Stimulated activated CD8-positive, alpha-beta memory T cell treated with anti-CD3 and anti-CD28 coated beads, Interleukin-15, amount 100 ng/mL, for 4 hours (primary cell): ENCODE results near the gene THSD7B.
"Not testable (repeated sequence)": the region's sequence is repeated elsewhere in the genome, so short reads cannot be mapped to it uniquely, and the experiment has no call there.

ENCODE experiments used
- DNase-seq, 2 donors: peaks; one replicate each; pipeline ENCODE4 v3.0.0-alpha.2; 2020; ENCODE audit warnings: low read depth in 2 of 2

Gene THSD7B

GRCh38 chr2:136765256-136766072 lies at the start of gene THSD7B:
Gene THSD7B, plus strand, starts transcription at chr2:136765545. Its CDS starts 116,634 bp downstream, at chr2:136882179.
- DNase-seq: no peak

GRCh38 chr2:136718273-136718672 lies 47.1 kb upstream of the THSD7B start:
- no peak for DNase-seq

- no peak for DNase-seq
Observed at GRCh38 chr2:136727973-136728699, 37.2 kb upstream of the THSD7B start.

GRCh38 chr2:136736236-136736635 lies 29.1 kb upstream of the THSD7B start:
- DNase-seq: no peak

- DNase-seq: no peak
Observed at GRCh38 chr2:136738044-136738443, 27.3 kb upstream of the THSD7B start.

GRCh38 chr2:136741471-136741870 lies 23.9 kb upstream of the THSD7B start:
- no peak for DNase-seq

- DNase-seq: no peak
Observed at GRCh38 chr2:136750065-136750464, 15.3 kb upstream of the THSD7B start.

GRCh38 chr2:136751406-136751805 lies 13.9 kb upstream of the THSD7B start:
- no peak for DNase-seq

- DNase-seq: not testable (repeated sequence)
Observed at GRCh38 chr2:136758504-136758903, 6.8 kb upstream of the THSD7B start.

- no peak for DNase-seq
Observed at GRCh38 chr2:136764452-136765255, 691 bp upstream of the THSD7B start.

- DNase-seq: no peak
Observed at GRCh38 chr2:136766073-136766404, 694 bp downstream of the THSD7B start.

GRCh38 chr2:136767030-136767429 lies 1.7 kb downstream of the THSD7B start:
- DNase-seq: no peak

- DNase-seq: no peak
Observed at GRCh38 chr2:136769871-136770270, 4.5 kb downstream of the THSD7B start.

- no peak for DNase-seq
Observed at GRCh38 chr2:136770384-136770783, 5.0 kb downstream of the THSD7B start.

- DNase-seq: no peak
Observed at GRCh38 chr2:136777391-136777790, 12.0 kb downstream of the THSD7B start.

GRCh38 chr2:136783856-136784255 lies 18.5 kb downstream of the THSD7B start:
- DNase-seq: no peak

- DNase-seq: no peak
Observed at GRCh38 chr2:136785215-136785614, 19.9 kb downstream of the THSD7B start.

- no peak for DNase-seq
Observed at GRCh38 chr2:136787970-136788369, 22.6 kb downstream of the THSD7B start.

- no peak for DNase-seq
Observed at GRCh38 chr2:136796339-136796738, 31.0 kb downstream of the THSD7B start.

- no peak for DNase-seq
Observed at GRCh38 chr2:136798766-136799165, 33.4 kb downstream of the THSD7B start.

- no peak for DNase-seq
Observed at GRCh38 chr2:136801661-136802060, 36.3 kb downstream of the THSD7B start.

- no peak for DNase-seq
Observed at GRCh38 chr2:136809998-136810397, 44.7 kb downstream of the THSD7B start.
